PC-3 (cell line): ENCODE results near the gene RABGAP1. TPM values are rescaled to one million over a fixed set of nuclear protein-coding genes. Genes with fewer than 3 reads are reported as not detected.

Experiments
- ATAC-seq: fragments of 200-7000 bp; cut with Tn5 transposase; 2 replicates; pipeline ENCODE4 v1.9.1; 2020; ENCODE audit warnings: mild to moderate bottlenecking, moderate library complexity
- BruUV-seq: library from RNA; stranded (reverse); fragments of 400-500 nt; replicated peaks from 2 replicates; lab custom pipeline; 2021; lab: Mats Ljungman, UMichigan
- CTCF ChIA-PET: fragments of 300-600 bp; sonication (Branson Sonifier 250); formaldehyde crosslinking; loops from one replicate; lab custom pipeline; 2022; ENCODE audit warnings: antibody characterized with exemption; lab: Charles Lee
- POLR2A ChIA-PET: fragments of 300-600 bp; sonication (Branson Sonifier 250); formaldehyde crosslinking; loops from one replicate; lab custom pipeline; 2022; ENCODE audit warnings: antibody characterized with exemption; ENCODE audit not compliant: unreplicated experiment; lab: Charles Lee
- DNase-seq: peaks from one replicate; pipeline ENCODE4 v3.0.0-alpha.2; 2015
- H2AFZ ChIP-seq: fragments of 300-600 bp; sonication (generic); 2 replicates; pipeline ENCODE4 v1.6.0; 2016; ENCODE audit warnings: antibody characterized with exemption, low read length
- H3F3A ChIP-seq: fragments of 300-600 bp; sonication (generic); one replicate; pipeline ENCODE4 v1.6.0; 2017; ENCODE audit warnings: antibody characterized with exemption, low read length, control low read depth, mild to moderate bottlenecking; ENCODE audit not compliant: unreplicated experiment
- H3K27ac ChIP-seq: fragments of 300-600 bp; sonication (generic); 2 replicates; pipeline ENCODE4 v1.5.1; 2016; ENCODE audit warnings: mild to moderate bottlenecking, low read length
- H3K27me3 ChIP-seq: fragments of 300-600 bp; sonication (generic); 2 replicates; pipeline ENCODE4 v1.6.1; 2016; ENCODE audit warnings: low read length, mixed read lengths
- H3K36me3 ChIP-seq: fragments of 300-600 bp; sonication (generic); 2 replicates; pipeline ENCODE4 v1.6.1; 2016; ENCODE audit warnings: low read depth, mixed run types, low read length, mixed read lengths
- H3K4me1 ChIP-seq: fragments of 300-600 bp; sonication (generic); 2 replicates; pipeline ENCODE4 v1.5.1; 2016; ENCODE audit warnings: low read length; ENCODE audit not compliant: insufficient read depth
- H3K4me2 ChIP-seq: fragments of 300-600 bp; sonication (generic); 2 replicates; pipeline ENCODE4 v1.6.0; 2016; ENCODE audit warnings: low read length
- H3K4me3 ChIP-seq: fragments of 300-600 bp; sonication (generic); 2 replicates; pipeline ENCODE4 v1.5.1; 2016; ENCODE audit warnings: mild to moderate bottlenecking, low read length, mixed read lengths
- H3K79me2 ChIP-seq: fragments of 300-600 bp; sonication (generic); 2 replicates; pipeline ENCODE4 v1.6.1; 2017; ENCODE audit warnings: low read length, mixed read lengths
- H3K9ac ChIP-seq: fragments of 300-600 bp; sonication (generic); 2 replicates; pipeline ENCODE4 v1.6.0; 2016; ENCODE audit warnings: mild to moderate bottlenecking, low read length
- H3K9me2 ChIP-seq: fragments of 300-600 bp; sonication (generic); replicated peaks from 2 replicates; pipeline ENCODE4 v1.6.1; 2016; ENCODE audit warnings: mixed run types, low read length, mixed read lengths
- H3K9me3 ChIP-seq: fragments of 300-600 bp; sonication (generic); 2 replicates; pipeline ENCODE4 v1.6.1; 2016; ENCODE audit warnings: low read length, mixed read lengths
- H4K20me1 ChIP-seq: fragments of 300-600 bp; sonication (generic); 2 replicates; pipeline ENCODE4 v1.6.1; 2016; ENCODE audit warnings: low read length, mixed read lengths
- CTCF ChIP-seq: fragments of 300-600 bp; sonication (generic); conservative IDR thresholded peaks from 2 replicates; pipeline ENCODE4 v1.5.1; 2017; ENCODE audit warnings: antibody characterized with exemption, low read depth, mild to moderate bottlenecking, low read length
- EZH2 ChIP-seq: fragments of 300-600 bp; sonication (generic); IDR thresholded peaks from one replicate; pipeline ENCODE4 v1.6.1; 2017; ENCODE audit warnings: antibody characterized with exemption, mild to moderate bottlenecking, low read length; ENCODE audit not compliant: unreplicated experiment
- EZH2phosphoT487 ChIP-seq: fragments of 300-600 bp; sonication (generic); IDR thresholded peaks from 2 replicates; pipeline ENCODE4 v1.6.1; 2018; ENCODE audit warnings: mild to moderate bottlenecking, antibody characterized with exemption, low read length, borderline replicate concordance
- intact Hi-C: fragments of 100-400 bp; cut with micrococcal nuclease; formaldehyde crosslinking; loops from 2 replicates; pipeline ENCODE4 v1.9.0; 2023
- total RNA-seq: library from RNA; depleted of rRNA; stranded (reverse); fragments of >200 nt; gene quantifications from 2 replicates; pipeline ENCODE4 v1.2.3, GENCODE V29; 2014

RABGAP1 gene
- total RNA-seq, 1 experiment from 2014 or later, result 16.5 TPM

- no TSS peak for BruUV-seq
- ATAC-seq, result no peak
- CTCF ChIA-PET, result no interaction called here
Observed at GRCh38 chr9:123046406-123047195, 105.8 kb downstream of the RABGAP1 start.

GRCh38 chr9:123048748-123049147 lies 107.9 kb downstream of the RABGAP1 start:
- intact Hi-C loops, result no loop called here
- Histone ChIP-seq H3K9me2 (no peaks in the 10 kb centered on the region), H3K9me3 (no peaks in the 10 kb centered on the region), H3K79me2 (no peaks in the 10 kb centered on the region), H3K4me3 (no peak overlapping the region), H3K9ac (no peak overlapping the region), H4K20me1 (no peaks in the 10 kb centered on the region), H2AFZ (no peak overlapping the region), H3F3A (no peaks in the 10 kb centered on the region), H3K4me2 (no peak overlapping the region), H3K4me1 (no peaks in the 10 kb centered on the region), H3K36me3 (no peaks in the 10 kb centered on the region), H3K27ac (no peak overlapping the region), H3K27me3 (no peaks in the 10 kb centered on the region)
- POLR2A ChIA-PET, result no interaction called here
- ATAC-seq, result no peak
- CTCF ChIA-PET, result no interaction called here
- TF ChIP-seq CTCF (no peak), EZH2phosphoT487 (no peak), EZH2 (no peak)
- no TSS peak for BruUV-seq
- DNase-seq, result no peak

More at GRCh38 chr9:123046406-123047195, 105.8 kb downstream of the RABGAP1 start:
- Histone ChIP-seq H4K20me1 (no peaks in the 10 kb centered on the region), H3F3A (no peaks in the 10 kb centered on the region), H3K4me1 (no peaks in the 10 kb centered on the region), H2AFZ (no peak overlapping the region), H3K27me3 (no peaks in the 10 kb centered on the region), H3K9me3 (no peaks in the 10 kb centered on the region), H3K36me3 (no peaks in the 10 kb centered on the region), H3K4me2 (no peak overlapping the region), H3K4me3 (no peak overlapping the region), H3K27ac (no peak overlapping the region), H3K9me2 (no peaks in the 10 kb centered on the region), H3K79me2 (no peaks in the 10 kb centered on the region), H3K9ac (no peak overlapping the region)
- no peak for TF ChIP-seq EZH2
- TF ChIP-seq EZH2phosphoT487, result no peak
- no peak for TF ChIP-seq CTCF
- POLR2A ChIA-PET, result no interaction called here
- no peak for DNase-seq
- intact Hi-C loops, result no loop called here

GRCh38 chr9:123049589-123050222 lies 108.9 kb downstream of the RABGAP1 start:
- Histone ChIP-seq H3K4me3 (no peak overlapping the region), H3K27me3 (no peaks in the 10 kb centered on the region), H3K9ac (no peak overlapping the region), H4K20me1 (no peaks in the 10 kb centered on the region), H3K79me2 (no peaks in the 10 kb centered on the region), H3K9me3 (no peaks in the 10 kb centered on the region), H2AFZ (no peak overlapping the region), H3K4me1 (no peaks in the 10 kb centered on the region), H3K9me2 (no peaks in the 10 kb centered on the region), H3K36me3 (0 out of 2 replicates have a peak, but pooled peaks cover under 1% of the 10 kb centered on the region), H3K4me2 (no peak overlapping the region), H3K27ac (no peak overlapping the region), H3F3A (no peaks in the 10 kb centered on the region)
- ChIA-PET POLR2A (no interaction called here), CTCF (no interaction called here)
- TF ChIP-seq EZH2 (no peak), EZH2phosphoT487 (no peak), CTCF (no peak)
- BruUV-seq, result no TSS peak
- no peak for DNase-seq
- no peak for ATAC-seq
- intact Hi-C loops, result no loop called here
